Activated CD4-positive, alpha-beta T cell treated with anti-CD3 and anti-CD28 coated beads, Interleukin-2, amount 50 U/mL, for 16 hours (primary cell): Measurements from ENCODE around the gene DPEP2.
"Not testable (repeated sequence)": the region's sequence is repeated elsewhere in the genome, so short reads cannot be mapped to it uniquely, and the experiment has no call there.

Experiments used
- DNase-seq: peaks from one replicate; pipeline ENCODE4 v3.0.0-alpha.2; 2020

Gene DPEP2

GRCh38 chr16:67975321-67976105 is 23.8 kb downstream of the DPEP2 start:
- DNase-seq: no peak

- DNase-seq: not testable (repeated sequence)
These were observed 27.0 kb downstream of the DPEP2 start for GRCh38 chr16:67972285-67972684.

- DNase-seq: no peak
These were observed 28.2 kb downstream of the DPEP2 start for GRCh38 chr16:67971111-67971510.

GRCh38 chr16:67969254-67970039 is 29.8 kb downstream of the DPEP2 start:
- DNase-seq: no peak

GRCh38 chr16:67968400-67969253 is 30.7 kb downstream of the DPEP2 start, which contains the start of gene SLC12A4:
Gene SLC12A4, minus strand, starts transcription at chr16:67968637. Its CDS starts 84 bp downstream, at chr16:67968553.
- peak; percentile 92 for DNase-seq

- DNase-seq: no peak
These were observed 31.3 kb downstream of the DPEP2 start for GRCh38 chr16:67967958-67968399.

GRCh38 chr16:67967183-67967957 is 31.9 kb downstream of the DPEP2 start:
- DNase-seq: peak; percentile 60

GRCh38 chr16:67966549-67967182 is 32.6 kb downstream of the DPEP2 start:
- no peak for DNase-seq

- DNase-seq: no peak
These were observed 33.4 kb downstream of the DPEP2 start for GRCh38 chr16:67965668-67966548.

GRCh38 chr16:67964477-67965131 is 34.7 kb downstream of the DPEP2 start:
- DNase-seq: no peak

GRCh38 chr16:67963662-67964321 is 35.5 kb downstream of the DPEP2 start:
- no peak for DNase-seq

GRCh38 chr16:67963292-67963661 is 36.0 kb downstream of the DPEP2 start:
- no peak for DNase-seq

GRCh38 chr16:67962135-67962534 is 37.1 kb downstream of the DPEP2 start:
- no peak for DNase-seq

GRCh38 chr16:67961551-67961957 is 37.7 kb downstream of the DPEP2 start:
- no peak for DNase-seq

- DNase-seq: no peak
These were observed 39.6 kb downstream of the DPEP2 start for GRCh38 chr16:67959536-67960329.

GRCh38 chr16:67957622-67958021 is 41.7 kb downstream of the DPEP2 start:
- no peak for DNase-seq

- DNase-seq: no peak
These were observed 44.7 kb downstream of the DPEP2 start for GRCh38 chr16:67954421-67955196.
